H1 (cell line): ENCODE data around the gene SLC44A1. TPM values are rescaled to one million over a fixed set of nuclear protein-coding genes. Genes with fewer than 3 reads are reported as not detected.

Experiments used
- CTCF ChIA-PET: fragments of 300-600 bp; sonication (Branson Sonifier 250); formaldehyde crosslinking; loops from one replicate; lab custom pipeline; 2021; ENCODE audit not compliant: partially characterized antibody; lab: Charles Lee
- POLR2A ChIA-PET: fragments of 300-600 bp; sonication (Branson Sonifier 250); formaldehyde crosslinking; loops from one replicate; lab custom pipeline; 2021; ENCODE audit warnings: inconsistent platforms; ENCODE audit not compliant: partially characterized antibody; lab: Charles Lee
- DNase-seq, 2 experiments: peaks; one replicate each; pipeline versions ENCODE4 v3.0.0 to v3.0.0-alpha.2; 2010 to 2022; ENCODE audit warnings: low spot score in 2 of 2, low read depth in 1 of 2, mixed read lengths in 1 of 2
- FAIRE-seq: peaks from 2 replicates; lab custom pipeline; 2011; peaks lifted over from hg19 to GRCh38; lab: Jason Lieb, UNC
- H2AFZ ChIP-seq: 2 replicates; pipeline ENCODE4 v1.8.1; 2012; ENCODE audit warnings: low read length, inconsistent platforms
- H2AK5ac ChIP-seq: 2 replicates; pipeline ENCODE4 v1.6.1; 2013; ENCODE audit warnings: low read depth, low read length
- H2BK120ac ChIP-seq: replicated peaks from 2 replicates; pipeline ENCODE3; 2013; ENCODE audit warnings: low read depth, low read length, inconsistent platforms
- H2BK12ac ChIP-seq: 2 replicates; pipeline ENCODE4 v1.6.1; 2013; ENCODE audit warnings: low read depth, low read length
- H2BK15ac ChIP-seq: 2 replicates; pipeline ENCODE4 v1.6.1; 2013; ENCODE audit warnings: low read length
- H2BK20ac ChIP-seq: 2 replicates; pipeline ENCODE4 v1.6.1; 2013; ENCODE audit warnings: low read length
- H2BK5ac ChIP-seq: 2 replicates; pipeline ENCODE4 v1.6.1; 2013; ENCODE audit warnings: low read depth, low read length
- H3K14ac ChIP-seq: 2 replicates; pipeline ENCODE4 v1.6.1; 2013; ENCODE audit warnings: inconsistent platforms; ENCODE audit not compliant: insufficient read length
- H3K18ac ChIP-seq: 2 replicates; pipeline ENCODE4 v1.6.1; 2013; ENCODE audit warnings: low read length; ENCODE audit errors: extremely low read depth
- H3K23ac ChIP-seq: 2 replicates; pipeline ENCODE4 v1.6.1; 2013; ENCODE audit warnings: inconsistent platforms; ENCODE audit not compliant: insufficient read length
- H3K23me2 ChIP-seq: 2 replicates; pipeline ENCODE4 v1.6.1; 2013; ENCODE audit warnings: low read depth, low read length
- H3K27ac ChIP-seq: 2 replicates; pipeline ENCODE4 v1.6.1; 2011; ENCODE audit warnings: low read depth, low read length, inconsistent platforms
- H3K27me3 ChIP-seq, 4 experiments: replicated peaks in 1 of 4; 1 replicate in 1 of 4; 2 replicates in 3 of 4; pipeline versions ENCODE4 v1.6.1 to v1.8.1; 2011 to 2013; ENCODE audit warnings: low read length in 3 of 4, mild to moderate bottlenecking in 3 of 4, inconsistent platforms in 2 of 4, mixed read lengths in 2 of 4, moderate library complexity in 1 of 4; ENCODE audit not compliant: control insufficient read depth in 3 of 4, insufficient read depth in 3 of 4; ENCODE audit errors: extremely low read depth in 1 of 4
- H3K36me3 ChIP-seq, 4 experiments: 2 replicates each; pipeline versions ENCODE4 v1.6.1 to v1.8.1; 2011 to 2013; ENCODE audit warnings: mild to moderate bottlenecking in 4 of 4, low read length in 3 of 4, moderate library complexity in 2 of 4, control low read depth in 1 of 4, inconsistent platforms in 1 of 4; ENCODE audit not compliant: insufficient read depth in 4 of 4, control insufficient read depth in 2 of 4
- H3K4ac ChIP-seq: replicated peaks from 2 replicates; pipeline ENCODE3; 2013; ENCODE audit warnings: low read length, low read depth, mixed read lengths, inconsistent platforms; ENCODE audit not compliant: insufficient read length
- H3K4me1 ChIP-seq, 4 experiments: replicated peaks in 1 of 4; 1 replicate in 1 of 4; 2 replicates in 3 of 4; pipeline versions ENCODE4 v1.6.1 to v1.8.1; 2011 to 2013; ENCODE audit warnings: low read length in 3 of 4, inconsistent platforms in 2 of 4, mixed read lengths in 1 of 4; ENCODE audit not compliant: insufficient read depth in 4 of 4, control insufficient read depth in 3 of 4
- H3K4me2 ChIP-seq, 2 experiments: 2 replicates each; pipeline versions ENCODE4 v1.6.1 to v1.8.1; 2011 to 2013; ENCODE audit warnings: low read depth in 2 of 2, low read length in 2 of 2, control low read depth in 1 of 2, inconsistent platforms in 1 of 2, mild to moderate bottlenecking in 1 of 2; ENCODE audit not compliant: insufficient read depth in 1 of 2
- H3K4me3 ChIP-seq, 4 experiments: fragments of 200-600, 300-600 bp in 1 of 4; sonication (generic), shearing (Covaris generic), sonication (Bioruptor Twin) in 1 of 4; 2 replicates each; pipeline versions ENCODE4 v1.5.1 to v1.8.1; 2011 to 2016; ENCODE audit warnings: low read length in 4 of 4, low read depth in 3 of 4, control low read depth in 2 of 4, inconsistent platforms in 2 of 4, mild to moderate bottlenecking in 2 of 4, mixed read lengths in 1 of 4, moderate library complexity in 1 of 4; ENCODE audit not compliant: insufficient read depth in 2 of 4; ENCODE audit errors: extremely low read depth in 1 of 4
- H3K56ac ChIP-seq: replicated peaks from 2 replicates; pipeline ENCODE3; 2013; ENCODE audit warnings: low read depth, mild to moderate bottlenecking, mixed read lengths, low read length, inconsistent platforms; ENCODE audit not compliant: insufficient read length
- H3K79me1 ChIP-seq: 2 replicates; pipeline ENCODE4 v1.6.1; 2013; ENCODE audit warnings: low read depth, low read length, control low read depth
- H3K79me2 ChIP-seq, 2 experiments: 2 replicates each; pipeline versions ENCODE4 v1.6.1 to v1.8.1; 2012 to 2013; ENCODE audit warnings: low read length in 2 of 2, mild to moderate bottlenecking in 2 of 2, inconsistent platforms in 1 of 2; ENCODE audit not compliant: insufficient read depth in 2 of 2, control insufficient read depth in 1 of 2
- H3K9ac ChIP-seq, 4 experiments: replicated peaks in 1 of 4; 1 replicate in 1 of 4; 2 replicates in 3 of 4; pipeline versions ENCODE4 v1.6.1 to v1.8.1; 2011 to 2013; ENCODE audit warnings: low read depth in 3 of 4, low read length in 3 of 4, control low read depth in 2 of 4, mild to moderate bottlenecking in 2 of 4, moderate library complexity in 2 of 4, inconsistent platforms in 1 of 4; ENCODE audit errors: extremely low read depth in 1 of 4
- H3K9me3 ChIP-seq, 2 experiments: 2 replicates each; pipeline versions ENCODE4 v1.6.1 to v1.8.1; 2012 to 2013; ENCODE audit warnings: mild to moderate bottlenecking in 2 of 2, moderate library complexity in 2 of 2, control low read depth in 1 of 2, inconsistent platforms in 1 of 2, low read depth in 1 of 2, low read length in 1 of 2, mixed read lengths in 1 of 2; ENCODE audit not compliant: insufficient read depth in 2 of 2
- H4K20me1 ChIP-seq, 2 experiments: replicated peaks in 1 of 2; 2 replicates each; pipeline versions ENCODE3 to v1.8.1; 2011 to 2013; ENCODE audit warnings: inconsistent platforms in 2 of 2, low read length in 2 of 2, mild to moderate bottlenecking in 1 of 2; ENCODE audit not compliant: insufficient read depth in 2 of 2, control insufficient read depth in 1 of 2
- H4K5ac ChIP-seq: 2 replicates; pipeline ENCODE4 v1.6.1; 2013; ENCODE audit warnings: low read length, low read depth, mixed read lengths, inconsistent platforms; ENCODE audit not compliant: insufficient read length
- H4K8ac ChIP-seq: 2 replicates; pipeline ENCODE4 v1.8.0; 2013; ENCODE audit warnings: mild to moderate bottlenecking, moderate library complexity, low read length, inconsistent platforms; ENCODE audit not compliant: insufficient read depth; ENCODE audit errors: extremely low read depth
- H4K91ac ChIP-seq: replicated peaks from 2 replicates; pipeline ENCODE3; 2013; ENCODE audit warnings: low read length, mixed read lengths, inconsistent platforms; ENCODE audit not compliant: insufficient read length
- BRCA1 ChIP-seq: IDR thresholded peaks from 2 replicates; pipeline ENCODE4 v1.6.1; 2012; ENCODE audit warnings: low read depth, low read length, improper control_type of control experiment
- CEBPB ChIP-seq: IDR thresholded peaks from 2 replicates; pipeline ENCODE4 v1.6.1; 2012; ENCODE audit warnings: low read depth, low read length
- CREB1 ChIP-seq: IDR thresholded peaks from 2 replicates; pipeline ENCODE4 v1.6.1; 2012; ENCODE audit warnings: inconsistent platforms
- EP300 ChIP-seq, 2 experiments: IDR thresholded peaks; 1 replicate in 1 of 2; 2 replicates in 1 of 2; pipeline ENCODE4 v1.6.1; 2011 to 2012; ENCODE audit warnings: low read depth in 2 of 2, low read length in 2 of 2, mild to moderate bottlenecking in 2 of 2, borderline replicate concordance in 1 of 2, inconsistent platforms in 1 of 2, moderate library complexity in 1 of 2
- EZH2 ChIP-seq: fragments of 200-600 bp; sonication (generic); IDR thresholded peaks from 2 replicates; pipeline ENCODE4 v1.7.1; 2012; ENCODE audit warnings: low read depth, mild to moderate bottlenecking, moderate library complexity, low read length, inconsistent platforms; ENCODE audit not compliant: severe bottlenecking
- JUND ChIP-seq: IDR thresholded peaks from 2 replicates; pipeline ENCODE4 v1.6.1; 2011; ENCODE audit warnings: mild to moderate bottlenecking, improper control_type of control experiment, low read length
- POLR2AphosphoS5 ChIP-seq: IDR thresholded peaks from 2 replicates; pipeline ENCODE4 v1.6.1; 2011; ENCODE audit warnings: low read depth, low read length
- POU5F1 ChIP-seq: IDR thresholded peaks from 2 replicates; pipeline ENCODE4 v1.6.1; 2011; ENCODE audit warnings: low read depth, mild to moderate bottlenecking, low read length, moderate library complexity
- RBBP5 ChIP-seq: IDR thresholded peaks from 2 replicates; pipeline ENCODE4 v1.7.1; 2012; ENCODE audit warnings: low read depth, mild to moderate bottlenecking, inconsistent platforms, low read length, moderate library complexity, borderline replicate concordance
- SAP30 ChIP-seq: fragments of 300-600 bp; sonication (generic); IDR thresholded peaks from 2 replicates; pipeline ENCODE4 v1.7.1; 2012; ENCODE audit warnings: low read length, moderate library complexity, mild to moderate bottlenecking, inconsistent platforms; ENCODE audit not compliant: insufficient read depth, insufficient replicate concordance
- TAF7 ChIP-seq: optimal IDR thresholded peaks from 2 replicates; pipeline ENCODE3; 2011; ENCODE audit warnings: low read depth, mild to moderate bottlenecking, inconsistent platforms, low read length, moderate library complexity, borderline replicate concordance
- polyA plus RNA-seq, 7 experiments: library from polyadenylated mRNA; depleted of rRNA in 3 of 7; stranded (reverse) in 5 of 7; unstranded in 2 of 7; fragments of >200 nt in 5 of 7; fragments of 200-250 nt in 2 of 7; gene quantifications; 1 replicate in 5 of 7; 2 replicates in 1 of 7; 4 replicates in 1 of 7; pipeline versions ENCODE4 v1.2.1 to v1.2.3, GENCODE V29; 2011 to 2013; ENCODE audit warnings: missing spikeins in 2 of 7, mixed read lengths in 2 of 7
- total RNA-seq: library from RNA; stranded (reverse); fragmentation: NEBNext Ultra II Directional; extraction: Animal tissue kit (Norgen Biotek cat#: 25700); gene quantifications from 2 replicates; pipeline ENCODE4 v1.2.1, GENCODE V29; 2021
- TF ChIP-seq, protein P1 (sequence below): IDR thresholded peaks from 2 replicates; pipeline ENCODE4 v1.6.1; 2012; ENCODE audit warnings: low read length, inconsistent platforms
- TF ChIP-seq, protein P2 (sequence below): IDR thresholded peaks from 2 replicates; pipeline ENCODE4 v1.6.1; 2011; ENCODE audit warnings: low read depth, mild to moderate bottlenecking, low read length; ENCODE audit not compliant: insufficient read depth

The SLC44A1 gene
- total and polyA plus RNA-seq, 2 of the 8 experiments (the other 6 are each of a cell fraction or from before 2014, with no cell fraction given): 30.5 to 71.2 TPM

DNA sequence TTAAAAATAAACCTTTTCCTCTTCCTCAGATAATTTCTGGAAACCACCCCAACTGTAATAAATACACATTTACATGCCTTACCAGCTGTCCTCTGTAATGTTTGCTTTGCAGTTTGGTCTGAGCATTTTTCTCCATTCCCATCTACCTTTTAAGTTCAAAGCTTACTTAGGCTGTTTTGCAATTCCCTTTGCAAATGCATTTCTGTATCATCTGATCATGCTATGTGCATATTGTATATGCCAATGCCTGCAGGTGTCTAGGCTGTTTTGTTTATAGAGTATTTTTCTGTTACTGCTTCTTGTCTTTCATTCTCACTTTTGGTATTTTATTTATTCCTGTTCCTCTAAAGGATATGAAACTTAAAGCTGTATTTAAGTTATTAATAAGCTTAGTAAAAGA is 86.3 kb downstream of the SLC44A1 start:
- Histone ChIP-seq H3K14ac (no peak overlapping the region), H2BK15ac (no peak overlapping the region), H3K56ac (no peak overlapping the region), H4K91ac (no peak overlapping the region), H4K8ac (no peak overlapping the region), H3K9me3 (no peaks in the 10 kb centered on the region), H2BK120ac (no peak overlapping the region), H2BK5ac (no peak overlapping the region), H2BK12ac (no peak overlapping the region), H3K79me1 (no peaks in the 10 kb centered on the region), H3K4ac (no peak overlapping the region), H3K36me3 (peaks cover 0 to 1% (median 0%) of the 10 kb centered on the region in 4 experiments; a peak in 1 of 8 replicates), H3K4me1 (peaks cover 0 to 4% (median 0%) of the 10 kb centered on the region in 4 experiments; a peak in 1 of 7 replicates), H3K27me3 (no peaks in the 10 kb centered on the region), H4K20me1 (peaks cover 0 to 2% of the 10 kb centered on the region in 2 experiments), H3K9ac (no peak overlapping the region), H2BK20ac (no peak overlapping the region), H3K4me2 (no peak overlapping the region), H3K23me2 (no peaks in the 10 kb centered on the region), H2AFZ (no peak overlapping the region), H3K27ac (no peak overlapping the region), H3K79me2 (peaks cover 0 to 11% of the 10 kb centered on the region in 2 experiments; a peak in 2 of 4 replicates), H3K23ac (no peak overlapping the region), H4K5ac (no peak overlapping the region), H3K18ac (no peak overlapping the region), H3K4me3 (no peak overlapping the region), H2AK5ac (no peak overlapping the region)
- ChIA-PET CTCF (no interaction called here), POLR2A (no interaction called here)
- FAIRE-seq (no peak), DNase-seq (no peak)
- no peak for TF ChIP-seq TAF7
- TF ChIP-seq EZH2: no peak
- TF ChIP-seq BRCA1: no peak
- TF ChIP-seq, protein P1, sequence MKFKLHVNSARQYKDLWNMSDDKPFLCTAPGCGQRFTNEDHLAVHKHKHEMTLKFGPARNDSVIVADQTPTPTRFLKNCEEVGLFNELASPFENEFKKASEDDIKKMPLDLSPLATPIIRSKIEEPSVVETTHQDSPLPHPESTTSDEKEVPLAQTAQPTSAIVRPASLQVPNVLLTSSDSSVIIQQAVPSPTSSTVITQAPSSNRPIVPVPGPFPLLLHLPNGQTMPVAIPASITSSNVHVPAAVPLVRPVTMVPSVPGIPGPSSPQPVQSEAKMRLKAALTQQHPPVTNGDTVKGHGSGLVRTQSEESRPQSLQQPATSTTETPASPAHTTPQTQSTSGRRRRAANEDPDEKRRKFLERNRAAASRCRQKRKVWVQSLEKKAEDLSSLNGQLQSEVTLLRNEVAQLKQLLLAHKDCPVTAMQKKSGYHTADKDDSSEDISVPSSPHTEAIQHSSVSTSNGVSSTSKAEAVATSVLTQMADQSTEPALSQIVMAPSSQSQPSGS: no peak
- no peak for TF ChIP-seq JUND
- TF ChIP-seq CREB1: no peak
- TF ChIP-seq SAP30: no peak
- TF ChIP-seq POLR2AphosphoS5: no peak
- TF ChIP-seq, protein P2, sequence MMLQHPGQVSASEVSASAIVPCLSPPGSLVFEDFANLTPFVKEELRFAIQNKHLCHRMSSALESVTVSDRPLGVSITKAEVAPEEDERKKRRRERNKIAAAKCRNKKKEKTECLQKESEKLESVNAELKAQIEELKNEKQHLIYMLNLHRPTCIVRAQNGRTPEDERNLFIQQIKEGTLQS: no peak
- TF ChIP-seq RBBP5: no peak
- TF ChIP-seq POU5F1: no peak
- TF ChIP-seq EP300 (IDR thresholded peaks at IDR 0.05; ENCODE audit: borderline replicate concordance in 1 of 2, low read depth in 2 of 2, low read length in 2 of 2): no peak
- no peak for TF ChIP-seq CEBPB
